H1 (cell line): Measurements from ENCODE around the gene SLC1A5. TPM values are rescaled to one million over a fixed set of nuclear protein-coding genes. Genes with fewer than 3 reads are reported as not detected.

ENCODE experiments used
- CTCF ChIA-PET: fragments of 300-600 bp; sonication (Branson Sonifier 250); formaldehyde crosslinking; loops from one replicate; lab custom pipeline; 2021; ENCODE audit not compliant: partially characterized antibody; lab: Charles Lee
- POLR2A ChIA-PET: fragments of 300-600 bp; sonication (Branson Sonifier 250); formaldehyde crosslinking; loops from one replicate; lab custom pipeline; 2021; ENCODE audit warnings: inconsistent platforms; ENCODE audit not compliant: partially characterized antibody; lab: Charles Lee
- DNase-seq, 2 experiments: peaks; one replicate each; pipeline versions ENCODE4 v3.0.0 to v3.0.0-alpha.2; 2010 to 2022; ENCODE audit warnings: low spot score in 2 of 2, low read depth in 1 of 2, mixed read lengths in 1 of 2
- FAIRE-seq: peaks from 2 replicates; lab custom pipeline; 2011; peaks lifted over from hg19 to GRCh38; lab: Jason Lieb, UNC
- H2AFZ ChIP-seq: 2 replicates; pipeline ENCODE4 v1.8.1; 2012; ENCODE audit warnings: low read length, inconsistent platforms
- H2AK5ac ChIP-seq: 2 replicates; pipeline ENCODE4 v1.6.1; 2013; ENCODE audit warnings: low read depth, low read length
- H2BK120ac ChIP-seq: replicated peaks from 2 replicates; pipeline ENCODE3; 2013; ENCODE audit warnings: low read depth, low read length, inconsistent platforms
- H2BK12ac ChIP-seq: 2 replicates; pipeline ENCODE4 v1.6.1; 2013; ENCODE audit warnings: low read depth, low read length
- H2BK15ac ChIP-seq: 2 replicates; pipeline ENCODE4 v1.6.1; 2013; ENCODE audit warnings: low read length
- H2BK20ac ChIP-seq: 2 replicates; pipeline ENCODE4 v1.6.1; 2013; ENCODE audit warnings: low read length
- H2BK5ac ChIP-seq: 2 replicates; pipeline ENCODE4 v1.6.1; 2013; ENCODE audit warnings: low read depth, low read length
- H3K14ac ChIP-seq: 2 replicates; pipeline ENCODE4 v1.6.1; 2013; ENCODE audit warnings: inconsistent platforms; ENCODE audit not compliant: insufficient read length
- H3K18ac ChIP-seq: 2 replicates; pipeline ENCODE4 v1.6.1; 2013; ENCODE audit warnings: low read length; ENCODE audit errors: extremely low read depth
- H3K23ac ChIP-seq: 2 replicates; pipeline ENCODE4 v1.6.1; 2013; ENCODE audit warnings: inconsistent platforms; ENCODE audit not compliant: insufficient read length
- H3K23me2 ChIP-seq: 2 replicates; pipeline ENCODE4 v1.6.1; 2013; ENCODE audit warnings: low read depth, low read length
- H3K27ac ChIP-seq: 2 replicates; pipeline ENCODE4 v1.6.1; 2011; ENCODE audit warnings: low read depth, low read length, inconsistent platforms
- H3K27me3 ChIP-seq, 4 experiments: replicated peaks in 1 of 4; 1 replicate in 1 of 4; 2 replicates in 3 of 4; pipeline versions ENCODE4 v1.6.1 to v1.8.1; 2011 to 2013; ENCODE audit warnings: low read length in 3 of 4, mild to moderate bottlenecking in 3 of 4, inconsistent platforms in 2 of 4, mixed read lengths in 2 of 4, moderate library complexity in 1 of 4; ENCODE audit not compliant: control insufficient read depth in 3 of 4, insufficient read depth in 3 of 4; ENCODE audit errors: extremely low read depth in 1 of 4
- H3K36me3 ChIP-seq, 4 experiments: 2 replicates each; pipeline versions ENCODE4 v1.6.1 to v1.8.1; 2011 to 2013; ENCODE audit warnings: mild to moderate bottlenecking in 4 of 4, low read length in 3 of 4, moderate library complexity in 2 of 4, control low read depth in 1 of 4, inconsistent platforms in 1 of 4; ENCODE audit not compliant: insufficient read depth in 4 of 4, control insufficient read depth in 2 of 4
- H3K4ac ChIP-seq: replicated peaks from 2 replicates; pipeline ENCODE3; 2013; ENCODE audit warnings: low read length, low read depth, mixed read lengths, inconsistent platforms; ENCODE audit not compliant: insufficient read length
- H3K4me1 ChIP-seq, 4 experiments: replicated peaks in 1 of 4; 1 replicate in 1 of 4; 2 replicates in 3 of 4; pipeline versions ENCODE4 v1.6.1 to v1.8.1; 2011 to 2013; ENCODE audit warnings: low read length in 3 of 4, inconsistent platforms in 2 of 4, mixed read lengths in 1 of 4; ENCODE audit not compliant: insufficient read depth in 4 of 4, control insufficient read depth in 3 of 4
- H3K4me2 ChIP-seq, 2 experiments: 2 replicates each; pipeline versions ENCODE4 v1.6.1 to v1.8.1; 2011 to 2013; ENCODE audit warnings: low read depth in 2 of 2, low read length in 2 of 2, control low read depth in 1 of 2, inconsistent platforms in 1 of 2, mild to moderate bottlenecking in 1 of 2; ENCODE audit not compliant: insufficient read depth in 1 of 2
- H3K4me3 ChIP-seq, 4 experiments: fragments of 200-600, 300-600 bp in 1 of 4; sonication (generic), shearing (Covaris generic), sonication (Bioruptor Twin) in 1 of 4; 2 replicates each; pipeline versions ENCODE4 v1.5.1 to v1.8.1; 2011 to 2016; ENCODE audit warnings: low read length in 4 of 4, low read depth in 3 of 4, control low read depth in 2 of 4, inconsistent platforms in 2 of 4, mild to moderate bottlenecking in 2 of 4, mixed read lengths in 1 of 4, moderate library complexity in 1 of 4; ENCODE audit not compliant: insufficient read depth in 2 of 4; ENCODE audit errors: extremely low read depth in 1 of 4
- H3K56ac ChIP-seq: replicated peaks from 2 replicates; pipeline ENCODE3; 2013; ENCODE audit warnings: low read depth, mild to moderate bottlenecking, mixed read lengths, low read length, inconsistent platforms; ENCODE audit not compliant: insufficient read length
- H3K79me1 ChIP-seq: 2 replicates; pipeline ENCODE4 v1.6.1; 2013; ENCODE audit warnings: low read depth, low read length, control low read depth
- H3K79me2 ChIP-seq, 2 experiments: 2 replicates each; pipeline versions ENCODE4 v1.6.1 to v1.8.1; 2012 to 2013; ENCODE audit warnings: low read length in 2 of 2, mild to moderate bottlenecking in 2 of 2, inconsistent platforms in 1 of 2; ENCODE audit not compliant: insufficient read depth in 2 of 2, control insufficient read depth in 1 of 2
- H3K9ac ChIP-seq, 4 experiments: replicated peaks in 1 of 4; 1 replicate in 1 of 4; 2 replicates in 3 of 4; pipeline versions ENCODE4 v1.6.1 to v1.8.1; 2011 to 2013; ENCODE audit warnings: low read depth in 3 of 4, low read length in 3 of 4, control low read depth in 2 of 4, mild to moderate bottlenecking in 2 of 4, moderate library complexity in 2 of 4, inconsistent platforms in 1 of 4; ENCODE audit errors: extremely low read depth in 1 of 4
- H3K9me3 ChIP-seq, 2 experiments: 2 replicates each; pipeline versions ENCODE4 v1.6.1 to v1.8.1; 2012 to 2013; ENCODE audit warnings: mild to moderate bottlenecking in 2 of 2, moderate library complexity in 2 of 2, control low read depth in 1 of 2, inconsistent platforms in 1 of 2, low read depth in 1 of 2, low read length in 1 of 2, mixed read lengths in 1 of 2; ENCODE audit not compliant: insufficient read depth in 2 of 2
- H4K20me1 ChIP-seq, 2 experiments: replicated peaks in 1 of 2; 2 replicates each; pipeline versions ENCODE3 to v1.8.1; 2011 to 2013; ENCODE audit warnings: inconsistent platforms in 2 of 2, low read length in 2 of 2, mild to moderate bottlenecking in 1 of 2; ENCODE audit not compliant: insufficient read depth in 2 of 2, control insufficient read depth in 1 of 2
- H4K5ac ChIP-seq: 2 replicates; pipeline ENCODE4 v1.6.1; 2013; ENCODE audit warnings: low read length, low read depth, mixed read lengths, inconsistent platforms; ENCODE audit not compliant: insufficient read length
- H4K8ac ChIP-seq: 2 replicates; pipeline ENCODE4 v1.8.0; 2013; ENCODE audit warnings: mild to moderate bottlenecking, moderate library complexity, low read length, inconsistent platforms; ENCODE audit not compliant: insufficient read depth; ENCODE audit errors: extremely low read depth
- H4K91ac ChIP-seq: replicated peaks from 2 replicates; pipeline ENCODE3; 2013; ENCODE audit warnings: low read length, mixed read lengths, inconsistent platforms; ENCODE audit not compliant: insufficient read length
- CREB1 ChIP-seq: IDR thresholded peaks from 2 replicates; pipeline ENCODE4 v1.6.1; 2012; ENCODE audit warnings: inconsistent platforms
- EGR1 ChIP-seq: IDR thresholded peaks from 2 replicates; pipeline ENCODE4 v1.6.1; 2011; ENCODE audit warnings: low read depth, low read length, borderline replicate concordance
- GTF2F1 ChIP-seq: IDR thresholded peaks from 2 replicates; pipeline ENCODE4 v1.6.1; 2012; ENCODE audit warnings: low read depth, low read length, improper control_type of control experiment, borderline replicate concordance
- KDM5A ChIP-seq: fragments of 200-600 bp; IDR thresholded peaks from 2 replicates; pipeline ENCODE4 v1.7.1; 2012; ENCODE audit warnings: mild to moderate bottlenecking, low read length, inconsistent platforms, mixed read lengths
- NRF1 ChIP-seq: IDR thresholded peaks from 2 replicates; pipeline ENCODE4 v1.6.1; 2011; ENCODE audit warnings: mild to moderate bottlenecking, low read depth, low read length, improper control_type of control experiment
- PHF8 ChIP-seq: fragments of 200-600 bp; sonication (generic); conservative IDR thresholded peaks from 2 replicates; pipeline ENCODE4 v1.7.1; 2012; ENCODE audit warnings: low read depth, mild to moderate bottlenecking, inconsistent platforms, low read length, moderate library complexity
- SIN3A ChIP-seq, 2 experiments: IDR thresholded peaks in 1 of 2; conservative IDR thresholded peaks in 1 of 2; 2 replicates each; pipeline ENCODE4 v1.6.1; 2011 to 2012; ENCODE audit warnings: low read length in 2 of 2, improper control_type of control experiment in 1 of 2, low read depth in 1 of 2, mild to moderate bottlenecking in 1 of 2
- TBP ChIP-seq: IDR thresholded peaks from 2 replicates; pipeline ENCODE4 v1.6.1; 2011; ENCODE audit warnings: low read depth, low read length, improper control_type of control experiment
- WGBS, 2 experiments: shearing (Covaris generic) in 1 of 2; methylation state at CpG; one replicate each; pipeline versions ENCODE4 v1.1.6 to v1.1.7; 2013 to 2015; ENCODE audit warnings: low lambda C conversion rate in 2 of 2, mixed read lengths in 2 of 2, inconsistent platforms in 1 of 2, low coverage in 1 of 2, missing lambda C conversion rate in 1 of 2; ENCODE audit not compliant: insufficient replicate concordance in 2 of 2, insufficient coverage in 1 of 2, insufficient read length in 1 of 2; ENCODE audit errors: extremely low coverage in 1 of 2, missing lambda C conversion rate in 1 of 2; 5-methylcytosine and 5-hydroxymethylcytosine counted together
- polyA plus RNA-seq, 7 experiments: library from polyadenylated mRNA; depleted of rRNA in 3 of 7; stranded (reverse) in 5 of 7; unstranded in 2 of 7; fragments of >200 nt in 5 of 7; fragments of 200-250 nt in 2 of 7; gene quantifications; 1 replicate in 5 of 7; 2 replicates in 1 of 7; 4 replicates in 1 of 7; pipeline versions ENCODE4 v1.2.1 to v1.2.3, GENCODE V29; 2011 to 2013; ENCODE audit warnings: missing spikeins in 2 of 7, mixed read lengths in 2 of 7
- total RNA-seq: library from RNA; stranded (reverse); fragmentation: NEBNext Ultra II Directional; extraction: Animal tissue kit (Norgen Biotek cat#: 25700); gene quantifications from 2 replicates; pipeline ENCODE4 v1.2.1, GENCODE V29; 2021

Gene SLC1A5
- total and polyA plus RNA-seq, 2 of the 8 experiments (the other 6 are each of a cell fraction or from before 2014, with no cell fraction given), result 291 to 351 TPM

DNA sequence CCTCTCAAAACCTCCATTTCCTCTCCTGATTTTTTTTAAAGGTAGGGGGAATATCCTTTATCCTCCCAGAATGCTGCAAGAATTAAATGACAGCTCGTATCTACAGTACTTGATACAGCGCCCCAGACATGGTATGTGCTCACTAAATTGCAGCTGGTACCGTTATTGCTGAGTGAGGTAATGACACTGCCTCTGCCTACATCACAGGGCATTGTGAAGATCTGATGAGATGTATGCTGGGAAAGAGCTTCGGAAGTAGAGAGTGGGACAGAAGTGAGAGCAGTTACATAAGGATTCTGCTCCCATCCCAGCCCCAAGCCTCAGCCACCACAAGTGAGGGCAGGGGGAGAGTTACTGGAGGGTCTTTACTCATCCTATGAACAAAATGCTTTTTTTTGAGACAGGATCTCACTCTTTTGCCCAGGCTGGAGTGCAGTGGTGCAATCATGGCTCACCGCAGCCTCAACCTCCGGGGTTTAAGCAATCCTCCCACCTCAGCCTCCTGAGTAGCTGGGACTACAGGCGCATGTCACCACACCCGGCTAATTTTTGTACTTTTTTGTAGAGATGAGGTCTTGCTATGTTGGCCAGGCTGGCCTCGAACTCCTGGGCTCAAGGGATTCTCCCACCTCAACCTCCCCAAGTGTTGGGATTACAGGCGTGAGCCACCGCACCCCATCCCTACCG, 44.2 kb downstream of the SLC1A5 start:
- H3K27me3 ChIP-seq, result no peaks in the 10 kb centered on the region
- peak overlapping the region in 1 of 4 experiments; percentile 97; a peak in 2 of 8 replicates for H3K4me3 ChIP-seq
- H4K20me1 ChIP-seq, result peaks cover 40 to 42% of the 10 kb centered on the region in 2 experiments
- ChIA-PET POLR2A (interaction anchor here (0.6 to 2.1 kb wide), 6 partner anchors 14 to 144 kb away, joined by 3 to 10 read pairs (median 4); no protein-coding TSS in a partner anchor), CTCF (interaction anchor here (0.7 to 4.6 kb wide), 8 partner anchors 9 to 110 kb away, joined by 3 to 48 read pairs (median 6); no protein-coding TSS in a partner anchor)
- H3K79me2 ChIP-seq, result peaks cover 46 to 67% of the 10 kb centered on the region in 2 experiments
- 92% methylated on average over 12 of the region's 12 CpGs; no CpG with 5 or more reads in 1 of the 2 experiments for WGBS, 2 experiments
- H3K18ac ChIP-seq, result no peak overlapping the region
- peaks cover 17% of the 10 kb centered on the region for H3K79me1 ChIP-seq
- no peak overlapping the region for H3K9ac ChIP-seq
- FAIRE-seq, result no peak
- TF ChIP-seq NRF1 (no peak), EGR1 (no peak), TBP (no peak), PHF8 (no peak), GTF2F1 (no peak), CREB1 (no peak), KDM5A (no peak), SIN3A (conservative IDR thresholded peaks at IDR 0.05 in 1 of 2, IDR thresholded peaks at IDR 0.05 in 1 of 2; ENCODE audit: low read depth in 1 of 2, low read length in 2 of 2) (no peak)
- no peak overlapping the region for H2AK5ac ChIP-seq
- H3K56ac ChIP-seq, result no peak overlapping the region
- no peak overlapping the region for H4K8ac ChIP-seq
- DNase-seq, result no peak
- H3K23me2 ChIP-seq, result peaks cover 11% of the 10 kb centered on the region
- no peak overlapping the region for H2AFZ ChIP-seq
- peaks cover 0 to 6% (median 1%) of the 10 kb centered on the region in 4 experiments; a peak in 2 of 8 replicates for H3K36me3 ChIP-seq
- H4K5ac ChIP-seq, result no peak overlapping the region
- no peak overlapping the region for H3K27ac ChIP-seq
- peak overlapping the region; percentile 47 for H3K4ac ChIP-seq
- H2BK5ac ChIP-seq, result no peak overlapping the region
- no peak overlapping the region for H3K23ac ChIP-seq
- H3K9me3 ChIP-seq, result no peaks in the 10 kb centered on the region
- peaks cover 0 to 14% (median 4%) of the 10 kb centered on the region in 4 experiments; a peak in 6 of 7 replicates for H3K4me1 ChIP-seq
- no peak overlapping the region for H3K14ac ChIP-seq
- H2BK120ac ChIP-seq, result no peak overlapping the region
- no peak overlapping the region for H4K91ac ChIP-seq
- H2BK12ac ChIP-seq, result no peak overlapping the region
- peak overlapping the region; percentile 94 to 96; a peak in 3 of 4 replicates for H3K4me2 ChIP-seq
- H2BK15ac ChIP-seq, result no peak overlapping the region
- H2BK20ac ChIP-seq, result no peak overlapping the region
